Nephron progenitor cell (in vitro differentiated cells): ENCODE data around the gene KIAA1755.

Experiments used
- DNase-seq: peaks from one replicate; pipeline ENCODE4 v3.0.0; 2021
- H3K27ac Mint-ChIP-seq: 2 replicates; pipeline ENCODE4 v1.8.0; 2021; ENCODE audit warnings: mild to moderate bottlenecking, moderate library complexity, mixed read lengths
- H3K27me3 Mint-ChIP-seq: 2 replicates; pipeline ENCODE4 v1.8.0; 2021; ENCODE audit warnings: mild to moderate bottlenecking, low read depth, mixed read lengths; ENCODE audit not compliant: poor library complexity
- H3K36me3 Mint-ChIP-seq: 2 replicates; pipeline ENCODE4 v1.8.0; 2021; ENCODE audit warnings: low read depth, mixed read lengths
- H3K4me1 Mint-ChIP-seq: 2 replicates; pipeline ENCODE4 v1.8.0; 2021; ENCODE audit warnings: mixed read lengths
- H3K4me3 Mint-ChIP-seq: 2 replicates; pipeline ENCODE4 v1.8.0; 2021; ENCODE audit warnings: mild to moderate bottlenecking, moderate library complexity, mixed read lengths
- H3K9me3 Mint-ChIP-seq: 2 replicates; pipeline ENCODE4 v1.8.0; 2021; ENCODE audit warnings: mild to moderate bottlenecking, moderate library complexity, mixed read lengths
- CTCF ChIP-seq: fragments of 200-600 bp; sonication (generic); IDR thresholded peaks from 2 replicates; pipeline ENCODE4 v1.5.0; 2021; ENCODE audit warnings: antibody characterized with exemption

Gene KIAA1755

GRCh38 chr20:38164069-38164468 is 96.5 kb downstream of the KIAA1755 start:
- Mint-ChIP-seq H3K4me1 (peaks cover 19% of the 10 kb centered on the region), H3K4me3 (no peak overlapping the region)
- DNase-seq, result no peak

GRCh38 chr20:38162878-38163875 is 97.4 kb downstream of the KIAA1755 start:
- Mint-ChIP-seq H3K27ac (no peak overlapping the region), H3K9me3 (no peaks in the 10 kb centered on the region), H3K36me3 (no peaks in the 10 kb centered on the region), H3K4me1 (peaks cover 28% of the 10 kb centered on the region), H3K27me3 (peaks cover 19% of the 10 kb centered on the region), H3K4me3 (no peak overlapping the region)
- no peak for DNase-seq
- TF ChIP-seq CTCF, result no peak

More at GRCh38 chr20:38164069-38164468, 96.5 kb downstream of the KIAA1755 start:
- TF ChIP-seq CTCF, result no peak
- Mint-ChIP-seq H3K27me3 (peaks cover 19% of the 10 kb centered on the region), H3K27ac (no peak overlapping the region), H3K36me3 (no peaks in the 10 kb centered on the region), H3K9me3 (no peaks in the 10 kb centered on the region)

- no peaks in the 10 kb centered on the region for H3K9me3 Mint-ChIP-seq
- no peak overlapping the region for H3K27ac Mint-ChIP-seq
- H3K4me1 Mint-ChIP-seq, result peaks cover 36% of the 10 kb centered on the region
- TF ChIP-seq CTCF, result no peak
- H3K27me3 Mint-ChIP-seq, result peaks cover 17% of the 10 kb centered on the region
- no peaks in the 10 kb centered on the region for H3K36me3 Mint-ChIP-seq
- DNase-seq, result no peak
- H3K4me3 Mint-ChIP-seq, result no peak overlapping the region
These were observed 98.4 kb downstream of the KIAA1755 start for GRCh38 chr20:38162149-38162548.

- Mint-ChIP-seq H3K36me3 (no peaks in the 10 kb centered on the region), H3K4me1 (peaks cover 32% of the 10 kb centered on the region), H3K27ac (no peak overlapping the region), H3K27me3 (peaks cover 17% of the 10 kb centered on the region), H3K4me3 (no peak overlapping the region), H3K9me3 (no peaks in the 10 kb centered on the region)
- no peak for TF ChIP-seq CTCF
- DNase-seq, result no peak
These were observed 99.1 kb downstream of the KIAA1755 start for GRCh38 chr20:38161412-38161774.
